GM23338 (cell line): ENCODE measurements around the gene LYVE1. TPM values are rescaled to one million over a fixed set of nuclear protein-coding genes. Genes with fewer than 3 reads are reported as not detected.

Source experiments
- ATAC-seq: fragments of 200-7000 bp; cut with Tn5 transposase; 3 replicates; pipeline ENCODE4 v1.9.1; 2020
- DNase-seq: peaks from one replicate; pipeline ENCODE4 v3.0.0-alpha.2; 2015; ENCODE audit warnings: low spot score
- H2AFZ ChIP-seq: fragments of 200-600 bp; sonication (generic); 2 replicates; pipeline ENCODE4 v1.8.0; 2016; ENCODE audit warnings: antibody characterized with exemption, mild to moderate bottlenecking, moderate library complexity
- H3F3A ChIP-seq: fragments of 200-600 bp; sonication (generic); replicated peaks from 2 replicates; pipeline ENCODE4 v1.8.0; 2017; ENCODE audit warnings: antibody characterized with exemption, mixed run types, low read depth
- H3K27ac ChIP-seq: fragments of 200-600 bp; sonication (generic); 2 replicates; pipeline ENCODE4 v1.6.1; 2016; ENCODE audit warnings: low read depth
- H3K27me3 ChIP-seq: fragments of 200-600 bp; sonication (generic); 2 replicates; pipeline ENCODE4 v1.8.0; 2016; ENCODE audit warnings: mild to moderate bottlenecking, mixed run types, moderate library complexity; ENCODE audit not compliant: insufficient read depth
- H3K36me3 ChIP-seq: fragments of 200-600 bp; sonication (generic); 2 replicates; pipeline ENCODE4 v1.8.0; 2016; ENCODE audit warnings: mild to moderate bottlenecking; ENCODE audit not compliant: insufficient read depth
- H3K4me1 ChIP-seq: fragments of 200-600 bp; sonication (generic); 2 replicates; pipeline ENCODE4 v1.8.0; 2016; ENCODE audit warnings: mild to moderate bottlenecking, moderate library complexity; ENCODE audit not compliant: insufficient read depth
- H3K4me2 ChIP-seq: fragments of 200-600 bp; sonication (generic); 2 replicates; pipeline ENCODE4 v1.7.1; 2017; ENCODE audit warnings: mixed run types
- H3K4me3 ChIP-seq: fragments of 200-600 bp; sonication (generic); 2 replicates; pipeline ENCODE4 v1.6.1; 2016; ENCODE audit warnings: mixed run types
- H3K79me2 ChIP-seq: fragments of 200-600 bp; sonication (generic); replicated peaks from 2 replicates; pipeline ENCODE4 v1.8.0; 2017; ENCODE audit warnings: mild to moderate bottlenecking; ENCODE audit not compliant: insufficient read depth
- H3K9me2 ChIP-seq: fragments of 200-600 bp; sonication (generic); 2 replicates; pipeline ENCODE4 v1.8.0; 2017; ENCODE audit not compliant: insufficient read depth
- H4K20me1 ChIP-seq: fragments of 200-600 bp; sonication (generic); replicated peaks from 2 replicates; pipeline ENCODE4 v1.8.0; 2017; ENCODE audit warnings: mild to moderate bottlenecking; ENCODE audit not compliant: insufficient read depth
- H3K27ac Mint-ChIP-seq: 2 replicates; pipeline ENCODE4 v1.8.0; 2020; ENCODE audit warnings: inconsistent platforms, mild to moderate bottlenecking, moderate library complexity, mixed read lengths
- H3K27me3 Mint-ChIP-seq: 3 replicates; pipeline ENCODE4 v1.8.0; 2022; ENCODE audit warnings: low read depth, mild to moderate bottlenecking, moderate library complexity, mixed read lengths, inconsistent platforms; ENCODE audit not compliant: insufficient read depth, poor library complexity
- H3K36me3 Mint-ChIP-seq: 3 replicates; pipeline ENCODE4 v1.8.0; 2021; ENCODE audit warnings: low read depth, mild to moderate bottlenecking, inconsistent platforms, moderate library complexity, mixed read lengths
- H3K4me1 Mint-ChIP-seq: 3 replicates; pipeline ENCODE4 v1.8.0; 2020; ENCODE audit warnings: mild to moderate bottlenecking, inconsistent platforms, mixed read lengths
- H3K4me3 Mint-ChIP-seq: 3 replicates; pipeline ENCODE4 v1.8.0; 2021; ENCODE audit warnings: moderate library complexity, mild to moderate bottlenecking, inconsistent platforms, mixed read lengths
- H3K9me3 Mint-ChIP-seq: 3 replicates; pipeline ENCODE4 v1.8.0; 2020; ENCODE audit warnings: moderate library complexity, mild to moderate bottlenecking, inconsistent platforms, mixed read lengths
- CREB1 ChIP-seq: fragments of 250-450 bp; sonication (Bioruptor Pico); IDR thresholded peaks from 2 replicates; pipeline ENCODE4 v1.5.0; 2020; ENCODE audit warnings: low read depth, mild to moderate bottlenecking, moderate library complexity
- CTCF ChIP-seq, 2 experiments: fragments of 200-600 bp in 1 of 2; sonication (generic) in 1 of 2; conservative IDR thresholded peaks; 2 replicates each; pipeline versions ENCODE4 v1.5.1 to v1.6.1; 2016 to 2017; ENCODE audit warnings: antibody characterized with exemption in 2 of 2, low read depth in 2 of 2, mild to moderate bottlenecking in 2 of 2, moderate library complexity in 1 of 2
- ETS1 ChIP-seq: IDR thresholded peaks from 2 replicates; pipeline ENCODE4 v1.6.1; 2016; ENCODE audit warnings: antibody characterized with exemption
- EZH2 ChIP-seq: fragments of 200-600 bp; sonication (generic); IDR thresholded peaks from one replicate; pipeline ENCODE4 v1.8.0; 2017; ENCODE audit warnings: antibody characterized with exemption, mild to moderate bottlenecking, low read depth; ENCODE audit not compliant: unreplicated experiment
- EZH2phosphoT487 ChIP-seq: fragments of 200-600 bp; sonication (generic); IDR thresholded peaks from one replicate; pipeline ENCODE4 v1.8.1; 2018; ENCODE audit warnings: antibody characterized with exemption; ENCODE audit not compliant: unreplicated experiment
- JUNB ChIP-seq: IDR thresholded peaks from one replicate; pipeline ENCODE4 v1.6.1; 2016; ENCODE audit warnings: antibody characterized with exemption; ENCODE audit not compliant: unreplicated experiment
- NANOG ChIP-seq: IDR thresholded peaks from 2 replicates; pipeline ENCODE4 v1.6.1; 2016; ENCODE audit warnings: antibody characterized with exemption, borderline replicate concordance
- POLR2AphosphoS5 ChIP-seq: IDR thresholded peaks from 2 replicates; pipeline ENCODE4 v1.6.1; 2016; ENCODE audit warnings: antibody characterized with exemption, low read depth
- STAT1 ChIP-seq: IDR thresholded peaks from one replicate; pipeline ENCODE4 v1.6.1; 2016; ENCODE audit warnings: antibody characterized with exemption; ENCODE audit not compliant: unreplicated experiment
- ZNF114 ChIP-seq: fragments of 250-450 bp; sonication (Bioruptor Pico); IDR thresholded peaks from 2 replicates; pipeline ENCODE4 v1.5.0; 2020; ENCODE audit warnings: mild to moderate bottlenecking, moderate library complexity
- ZNF331 ChIP-seq: fragments of 250-450 bp; sonication (Bioruptor Pico); IDR thresholded peaks from 2 replicates; pipeline ENCODE4 v1.5.0; 2020; ENCODE audit warnings: low read depth, mild to moderate bottlenecking, moderate library complexity
- polyA plus RNA-seq: library from polyadenylated mRNA; unstranded; fragments of >200 nt; fragmentation: Nextera tagmentation; extraction: Ambion mirVana; gene quantifications from 2 replicates; pipeline ENCODE4 v1.2.1, GENCODE V29; 2016
- total RNA-seq: library from RNA; depleted of rRNA; stranded (reverse); fragments of >200 nt; shearing (Covaris generic); gene quantifications from 2 replicates; pipeline ENCODE4 v1.2.3, GENCODE V29; 2014
- TF ChIP-seq, protein P1 (sequence below): fragments of 250-450 bp; sonication (Bioruptor Pico); IDR thresholded peaks from 2 replicates; pipeline ENCODE4 v1.5.0; 2020; ENCODE audit warnings: mild to moderate bottlenecking, moderate library complexity

The LYVE1 gene
- total and polyA plus RNA-seq, 2 experiments from 2014 or later = 0.94 TPM; not detected in 1

GRCh38 chr11:10522276-10522675 lies 46.2 kb downstream of the LYVE1 start:
- Histone ChIP-seq H3K36me3 (no peaks in the 10 kb centered on the region), H3K9me2 (no peaks in the 10 kb centered on the region), H4K20me1 (no peaks in the 10 kb centered on the region), H3K4me2 (no peak overlapping the region), H3K4me1 (no peaks in the 10 kb centered on the region), H3K27ac (no peak overlapping the region), H2AFZ (no peak overlapping the region), H3F3A (no peaks in the 10 kb centered on the region), H3K27me3 (no peaks in the 10 kb centered on the region), H3K79me2 (no peaks in the 10 kb centered on the region), H3K4me3 (no peak overlapping the region)
- TF ChIP-seq EZH2phosphoT487 (no peak), ZNF331 (CRISPR knock-in tag) (no peak), JUNB (no peak), POLR2AphosphoS5 (no peak), STAT1 (no peak), ZNF114 (CRISPR knock-in tag) (no peak)
- H3K27me3 Mint-ChIP-seq = no peaks in the 10 kb centered on the region
- no peak overlapping the region for H3K27ac Mint-ChIP-seq
- DNase-seq (no peak), ATAC-seq (no peak)
- no peaks in the 10 kb centered on the region for H3K9me3 Mint-ChIP-seq
- H3K4me1 Mint-ChIP-seq = no peaks in the 10 kb centered on the region
- H3K36me3 Mint-ChIP-seq = peaks cover 2% of the 10 kb centered on the region; the same call in 1 of the 3 replicates
- H3K4me3 Mint-ChIP-seq = no peak overlapping the region

DNA sequence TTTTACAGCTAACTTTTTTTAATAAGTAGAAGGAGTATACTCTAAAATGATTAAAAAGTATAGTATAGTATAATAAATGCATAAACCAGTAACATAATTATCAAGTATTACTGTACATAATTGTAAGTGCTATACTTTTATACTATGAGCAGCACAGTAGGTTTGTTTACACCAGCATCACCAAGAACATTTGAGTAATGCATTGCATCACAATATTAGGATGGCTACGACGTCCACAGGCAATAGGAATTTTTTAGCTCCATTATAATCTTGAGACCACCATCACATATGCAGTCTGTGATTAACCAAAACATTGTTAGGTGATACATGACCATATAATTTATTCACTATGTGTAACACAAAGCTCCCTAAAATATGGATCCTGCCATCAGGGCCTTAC lies 47.9 kb downstream of the LYVE1 start:
- Histone ChIP-seq H3K4me3 (no peak overlapping the region), H2AFZ (no peak overlapping the region), H3K4me2 (no peak overlapping the region), H3K9me2 (no peaks in the 10 kb centered on the region), H3K27me3 (no peaks in the 10 kb centered on the region), H3K36me3 (no peaks in the 10 kb centered on the region), H3F3A (no peaks in the 10 kb centered on the region), H3K4me1 (no peaks in the 10 kb centered on the region), H3K79me2 (no peaks in the 10 kb centered on the region), H4K20me1 (no peaks in the 10 kb centered on the region), H3K27ac (no peak overlapping the region)
- Mint-ChIP-seq H3K4me1 (no peaks in the 10 kb centered on the region; the same call in 2 of the 3 replicates), H3K27ac (no peak overlapping the region), H3K4me3 (no peak overlapping the region), H3K27me3 (no peaks in the 10 kb centered on the region), H3K9me3 (no peaks in the 10 kb centered on the region), H3K36me3 (peaks cover 2% of the 10 kb centered on the region; the same call in 1 of the 3 replicates)
- no peak for ATAC-seq
- no peak for DNase-seq
- TF ChIP-seq JUNB = no peak
- no peak for TF ChIP-seq POLR2AphosphoS5
- no peak for TF ChIP-seq STAT1
- TF ChIP-seq ZNF114 (CRISPR knock-in tag) = no peak
- no peak for TF ChIP-seq CTCF (conservative IDR thresholded peaks at IDR 0.05; ENCODE audit: low read depth in 2 of 2)
- TF ChIP-seq EZH2 = no peak
- no peak for TF ChIP-seq NANOG
- TF ChIP-seq EZH2phosphoT487 = no peak
- no peak for TF ChIP-seq CREB1 (CRISPR knock-in tag)
- TF ChIP-seq ETS1 = no peak
- TF ChIP-seq, protein P1, sequence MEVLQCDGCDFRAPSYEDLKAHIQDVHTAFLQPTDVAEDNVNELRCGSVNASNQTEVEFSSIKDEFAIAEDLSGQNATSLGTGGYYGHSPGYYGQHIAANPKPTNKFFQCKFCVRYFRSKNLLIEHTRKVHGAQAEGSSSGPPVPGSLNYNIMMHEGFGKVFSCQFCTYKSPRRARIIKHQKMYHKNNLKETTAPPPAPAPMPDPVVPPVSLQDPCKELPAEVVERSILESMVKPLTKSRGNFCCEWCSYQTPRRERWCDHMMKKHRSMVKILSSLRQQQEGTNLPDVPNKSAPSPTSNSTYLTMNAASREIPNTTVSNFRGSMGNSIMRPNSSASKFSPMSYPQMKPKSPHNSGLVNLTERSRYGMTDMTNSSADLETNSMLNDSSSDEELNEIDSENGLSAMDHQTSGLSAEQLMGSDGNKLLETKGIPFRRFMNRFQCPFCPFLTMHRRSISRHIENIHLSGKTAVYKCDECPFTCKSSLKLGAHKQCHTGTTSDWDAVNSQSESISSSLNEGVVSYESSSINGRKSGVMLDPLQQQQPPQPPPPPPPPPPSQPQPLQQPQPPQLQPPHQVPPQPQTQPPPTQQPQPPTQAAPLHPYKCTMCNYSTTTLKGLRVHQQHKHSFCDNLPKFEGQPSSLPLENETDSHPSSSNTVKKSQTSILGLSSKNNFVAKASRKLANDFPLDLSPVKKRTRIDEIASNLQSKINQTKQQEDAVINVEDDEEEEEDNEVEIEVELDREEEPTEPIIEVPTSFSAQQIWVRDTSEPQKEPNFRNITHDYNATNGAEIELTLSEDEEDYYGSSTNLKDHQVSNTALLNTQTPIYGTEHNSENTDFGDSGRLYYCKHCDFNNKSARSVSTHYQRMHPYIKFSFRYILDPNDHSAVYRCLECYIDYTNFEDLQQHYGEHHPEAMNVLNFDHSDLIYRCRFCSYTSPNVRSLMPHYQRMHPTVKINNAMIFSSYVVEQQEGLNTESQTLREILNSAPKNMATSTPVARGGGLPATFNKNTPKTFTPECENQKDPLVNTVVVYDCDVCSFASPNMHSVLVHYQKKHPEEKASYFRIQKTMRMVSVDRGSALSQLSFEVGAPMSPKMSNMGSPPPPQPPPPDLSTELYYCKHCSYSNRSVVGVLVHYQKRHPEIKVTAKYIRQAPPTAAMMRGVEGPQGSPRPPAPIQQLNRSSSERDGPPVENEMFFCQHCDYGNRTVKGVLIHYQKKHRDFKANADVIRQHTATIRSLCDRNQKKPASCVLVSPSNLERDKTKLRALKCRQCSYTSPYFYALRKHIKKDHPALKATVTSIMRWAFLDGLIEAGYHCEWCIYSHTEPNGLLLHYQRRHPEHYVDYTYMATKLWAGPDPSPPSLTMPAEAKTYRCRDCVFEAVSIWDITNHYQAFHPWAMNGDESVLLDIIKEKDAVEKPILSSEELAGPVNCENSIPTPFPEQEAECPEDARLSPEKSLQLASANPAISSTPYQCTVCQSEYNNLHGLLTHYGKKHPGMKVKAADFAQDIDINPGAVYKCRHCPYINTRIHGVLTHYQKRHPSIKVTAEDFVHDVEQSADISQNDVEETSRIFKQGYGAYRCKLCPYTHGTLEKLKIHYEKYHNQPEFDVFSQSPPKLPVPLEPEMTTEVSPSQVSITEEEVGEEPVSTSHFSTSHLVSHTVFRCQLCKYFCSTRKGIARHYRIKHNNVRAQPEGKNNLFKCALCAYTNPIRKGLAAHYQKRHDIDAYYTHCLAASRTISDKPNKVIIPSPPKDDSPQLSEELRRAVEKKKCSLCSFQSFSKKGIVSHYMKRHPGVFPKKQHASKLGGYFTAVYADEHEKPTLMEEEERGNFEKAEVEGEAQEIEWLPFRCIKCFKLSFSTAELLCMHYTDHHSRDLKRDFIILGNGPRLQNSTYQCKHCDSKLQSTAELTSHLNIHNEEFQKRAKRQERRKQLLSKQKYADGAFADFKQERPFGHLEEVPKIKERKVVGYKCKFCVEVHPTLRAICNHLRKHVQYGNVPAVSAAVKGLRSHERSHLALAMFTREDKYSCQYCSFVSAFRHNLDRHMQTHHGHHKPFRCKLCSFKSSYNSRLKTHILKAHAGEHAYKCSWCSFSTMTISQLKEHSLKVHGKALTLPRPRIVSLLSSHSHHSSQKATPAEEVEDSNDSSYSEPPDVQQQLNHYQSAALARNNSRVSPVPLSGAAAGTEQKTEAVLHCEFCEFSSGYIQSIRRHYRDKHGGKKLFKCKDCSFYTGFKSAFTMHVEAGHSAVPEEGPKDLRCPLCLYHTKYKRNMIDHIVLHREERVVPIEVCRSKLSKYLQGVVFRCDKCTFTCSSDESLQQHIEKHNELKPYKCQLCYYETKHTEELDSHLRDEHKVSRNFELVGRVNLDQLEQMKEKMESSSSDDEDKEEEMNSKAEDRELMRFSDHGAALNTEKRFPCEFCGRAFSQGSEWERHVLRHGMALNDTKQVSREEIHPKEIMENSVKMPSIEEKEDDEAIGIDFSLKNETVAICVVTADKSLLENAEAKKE (CRISPR knock-in tag) = no peak
